ENCODE results near the gene ATRIP.

- TF ChIP-seq CTCF (conservative IDR thresholded peaks at IDR 0.05) (no peak), ZFX (IDR thresholded peaks at IDR 0.05) (no peak)
Measured at GRCh38 chr3:48408823-48409281, 37.7 kb upstream of the ATRIP start.

Measured in C4-2B (cell line).